ENCODE data around the gene HYKK.

GRCh38 chr15:78570710-78571109 is 63.3 kb downstream of the HYKK start:
- TF ChIP-seq CTCF (IDR thresholded peaks at IDR 0.05; ENCODE audit: extremely low read depth in 1 of 2, insufficient read depth in 1 of 2, low read depth in 1 of 2, low read length in 2 of 2) (no peak), POLR2AphosphoS5 (IDR thresholded peaks at IDR 0.05; ENCODE audit: insufficient read depth, low read depth, low read length) (no peak), EZH2 (IDR thresholded peaks at IDR 0.05; ENCODE audit: borderline replicate concordance, low read depth, low read length, severe bottlenecking) (no peak), POLR2A (IDR thresholded peaks at IDR 0.05; ENCODE audit: low read depth, low read length) (no peak), MAX (IDR thresholded peaks at IDR 0.05; ENCODE audit: insufficient read depth, insufficient read length) (no peak)
